Panc1 (cell line): ENCODE data around the gene NFS1.

Experiments used
- POLR2AphosphoS5 ChIP-seq: IDR thresholded peaks from 2 replicates; pipeline ENCODE4 v1.6.1; 2012; ENCODE audit warnings: mild to moderate bottlenecking, low read depth, low read length, moderate library complexity
- TF ChIP-seq, protein P1 (sequence below): fragments of 450-650 bp; IDR thresholded peaks from 2 replicates; pipeline ENCODE4 v1.5.1; 2017; ENCODE audit warnings: mild to moderate bottlenecking
- TF ChIP-seq, protein P2 (sequence below), 2 experiments: IDR thresholded peaks; 2 replicates each; pipeline ENCODE4 v1.6.1; 2011 to 2012; ENCODE audit warnings: low read depth in 2 of 2, control low read depth in 1 of 2, low read length in 1 of 2, mild to moderate bottlenecking in 1 of 2, moderate library complexity in 1 of 2; ENCODE audit not compliant: insufficient read depth in 1 of 2

DNA sequence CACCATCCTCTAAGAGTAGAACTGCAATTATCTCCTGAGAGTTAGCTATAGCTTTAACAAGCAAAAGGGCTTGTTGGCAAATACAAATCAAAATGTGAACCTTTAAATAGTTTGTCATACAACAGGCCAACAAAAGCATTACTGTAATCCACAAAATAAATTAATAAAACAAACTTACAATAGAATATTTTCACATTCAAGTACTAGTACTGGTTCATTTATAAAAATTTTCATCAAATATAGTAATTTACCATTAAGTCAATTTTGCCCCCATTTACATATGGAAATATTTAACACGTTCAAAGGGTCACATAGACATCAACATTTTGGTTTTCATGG, 33.5 kb upstream of the NFS1 start:
- TF ChIP-seq, protein P1, sequence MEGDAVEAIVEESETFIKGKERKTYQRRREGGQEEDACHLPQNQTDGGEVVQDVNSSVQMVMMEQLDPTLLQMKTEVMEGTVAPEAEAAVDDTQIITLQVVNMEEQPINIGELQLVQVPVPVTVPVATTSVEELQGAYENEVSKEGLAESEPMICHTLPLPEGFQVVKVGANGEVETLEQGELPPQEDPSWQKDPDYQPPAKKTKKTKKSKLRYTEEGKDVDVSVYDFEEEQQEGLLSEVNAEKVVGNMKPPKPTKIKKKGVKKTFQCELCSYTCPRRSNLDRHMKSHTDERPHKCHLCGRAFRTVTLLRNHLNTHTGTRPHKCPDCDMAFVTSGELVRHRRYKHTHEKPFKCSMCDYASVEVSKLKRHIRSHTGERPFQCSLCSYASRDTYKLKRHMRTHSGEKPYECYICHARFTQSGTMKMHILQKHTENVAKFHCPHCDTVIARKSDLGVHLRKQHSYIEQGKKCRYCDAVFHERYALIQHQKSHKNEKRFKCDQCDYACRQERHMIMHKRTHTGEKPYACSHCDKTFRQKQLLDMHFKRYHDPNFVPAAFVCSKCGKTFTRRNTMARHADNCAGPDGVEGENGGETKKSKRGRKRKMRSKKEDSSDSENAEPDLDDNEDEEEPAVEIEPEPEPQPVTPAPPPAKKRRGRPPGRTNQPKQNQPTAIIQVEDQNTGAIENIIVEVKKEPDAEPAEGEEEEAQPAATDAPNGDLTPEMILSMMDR = no peak
- TF ChIP-seq POLR2AphosphoS5 = no peak
- TF ChIP-seq, protein P2, sequence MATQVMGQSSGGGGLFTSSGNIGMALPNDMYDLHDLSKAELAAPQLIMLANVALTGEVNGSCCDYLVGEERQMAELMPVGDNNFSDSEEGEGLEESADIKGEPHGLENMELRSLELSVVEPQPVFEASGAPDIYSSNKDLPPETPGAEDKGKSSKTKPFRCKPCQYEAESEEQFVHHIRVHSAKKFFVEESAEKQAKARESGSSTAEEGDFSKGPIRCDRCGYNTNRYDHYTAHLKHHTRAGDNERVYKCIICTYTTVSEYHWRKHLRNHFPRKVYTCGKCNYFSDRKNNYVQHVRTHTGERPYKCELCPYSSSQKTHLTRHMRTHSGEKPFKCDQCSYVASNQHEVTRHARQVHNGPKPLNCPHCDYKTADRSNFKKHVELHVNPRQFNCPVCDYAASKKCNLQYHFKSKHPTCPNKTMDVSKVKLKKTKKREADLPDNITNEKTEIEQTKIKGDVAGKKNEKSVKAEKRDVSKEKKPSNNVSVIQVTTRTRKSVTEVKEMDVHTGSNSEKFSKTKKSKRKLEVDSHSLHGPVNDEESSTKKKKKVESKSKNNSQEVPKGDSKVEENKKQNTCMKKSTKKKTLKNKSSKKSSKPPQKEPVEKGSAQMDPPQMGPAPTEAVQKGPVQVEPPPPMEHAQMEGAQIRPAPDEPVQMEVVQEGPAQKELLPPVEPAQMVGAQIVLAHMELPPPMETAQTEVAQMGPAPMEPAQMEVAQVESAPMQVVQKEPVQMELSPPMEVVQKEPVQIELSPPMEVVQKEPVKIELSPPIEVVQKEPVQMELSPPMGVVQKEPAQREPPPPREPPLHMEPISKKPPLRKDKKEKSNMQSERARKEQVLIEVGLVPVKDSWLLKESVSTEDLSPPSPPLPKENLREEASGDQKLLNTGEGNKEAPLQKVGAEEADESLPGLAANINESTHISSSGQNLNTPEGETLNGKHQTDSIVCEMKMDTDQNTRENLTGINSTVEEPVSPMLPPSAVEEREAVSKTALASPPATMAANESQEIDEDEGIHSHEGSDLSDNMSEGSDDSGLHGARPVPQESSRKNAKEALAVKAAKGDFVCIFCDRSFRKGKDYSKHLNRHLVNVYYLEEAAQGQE (IDR thresholded peaks at IDR 0.05; ENCODE audit: insufficient read depth in 1 of 2, low read depth in 2 of 2, low read length in 1 of 2) = no peak
